ENCODE results near the gene CDKN1A.

- TF ChIP-seq CTCF (IDR thresholded peaks at IDR 0.05; ENCODE audit: low read depth, low read length): no peak
- TF ChIP-seq MAX (IDR thresholded peaks at IDR 0.05; ENCODE audit: low read depth, low read length): no peak
- TF ChIP-seq POLR2A (IDR thresholded peaks at IDR 0.05; ENCODE audit: extremely low read depth, insufficient read length): no peak
These were observed 5.3 kb downstream of the CDKN1A start for GRCh38 chr6:36683656-36684446.
